K562 (cell line): ENCODE measurements around the gene HSPB7.

Source experiments
- CEBPB ChIP-seq: fragments of 450-650 bp; IDR thresholded peaks from 2 replicates; pipeline ENCODE4 v1.6.1; 2016; ENCODE audit warnings: missing genetic modification characterization, missing compliant biosample characterization
- CTCF ChIP-seq, 3 experiments: IDR thresholded peaks in 2 of 3; conservative IDR thresholded peaks in 1 of 3; 2 replicates each; pipeline ENCODE4 v1.5.1; 2011 to 2012; ENCODE audit warnings: low read length in 3 of 3, mild to moderate bottlenecking in 3 of 3, control low read depth in 2 of 3, improper control_type of control experiment in 1 of 3, inconsistent platforms in 1 of 3, low read depth in 1 of 3, mixed read lengths in 1 of 3, moderate library complexity in 1 of 3; ENCODE audit not compliant: insufficient read depth in 2 of 3
- EP300 ChIP-seq: IDR thresholded peaks from 2 replicates; pipeline ENCODE4 v1.6.1; 2012; ENCODE audit warnings: low read length, improper control_type of control experiment
- HDGF ChIP-seq: fragments of 450-650 bp; IDR thresholded peaks from 2 replicates; pipeline ENCODE4 v1.6.1; 2016
- MAFK ChIP-seq: IDR thresholded peaks from 2 replicates; pipeline ENCODE4 v1.6.1; 2011; ENCODE audit warnings: low read length, improper control_type of control experiment
- MXD1 ChIP-seq: fragments of 250-450 bp; sonication (Bioruptor Pico); IDR thresholded peaks from 2 replicates; pipeline ENCODE4 v1.8.0; 2021; ENCODE audit warnings: borderline replicate concordance, mild to moderate bottlenecking, moderate library complexity; ENCODE audit not compliant: poor library complexity, severe bottlenecking
- SIRT6 ChIP-seq: IDR thresholded peaks from one replicate; pipeline ENCODE4 v1.6.1; 2012; ENCODE audit warnings: low read depth, mild to moderate bottlenecking, control low read depth, inconsistent platforms, low read length, moderate library complexity
- ZNF324 ChIP-seq: fragments of 250-450 bp; sonication (Bioruptor Pico); IDR thresholded peaks from 2 replicates; pipeline ENCODE4 v1.4.0; 2020; ENCODE audit warnings: mild to moderate bottlenecking

GRCh38 chr1:15966081-15966955 lies 51.5 kb downstream of the HSPB7 start:
- TF ChIP-seq CEBPB (tag) (no peak), HDGF (no peak), EP300 (no peak), ZNF324 (no peak), SIRT6 (no peak), MXD1 (CRISPR knock-in tag) (no peak), CTCF (IDR thresholded peaks at IDR 0.05 in 2 of 3, conservative IDR thresholded peaks at IDR 0.05 in 1 of 3; ENCODE audit: insufficient read depth in 2 of 3, low read depth in 1 of 3, low read length in 3 of 3) (no peak), MAFK (no peak)
